Measurements from ENCODE around the gene STIM2. TPM values are rescaled to one million over a fixed set of nuclear protein-coding genes. Genes with fewer than 3 reads are reported as not detected.
A peak's percentile ranks its signal among the peaks of the same experiment; 100 is the strongest.

The STIM2 gene
- total RNA-seq, 1 donor from 2014 or later, result 36.7 TPM

DNA sequence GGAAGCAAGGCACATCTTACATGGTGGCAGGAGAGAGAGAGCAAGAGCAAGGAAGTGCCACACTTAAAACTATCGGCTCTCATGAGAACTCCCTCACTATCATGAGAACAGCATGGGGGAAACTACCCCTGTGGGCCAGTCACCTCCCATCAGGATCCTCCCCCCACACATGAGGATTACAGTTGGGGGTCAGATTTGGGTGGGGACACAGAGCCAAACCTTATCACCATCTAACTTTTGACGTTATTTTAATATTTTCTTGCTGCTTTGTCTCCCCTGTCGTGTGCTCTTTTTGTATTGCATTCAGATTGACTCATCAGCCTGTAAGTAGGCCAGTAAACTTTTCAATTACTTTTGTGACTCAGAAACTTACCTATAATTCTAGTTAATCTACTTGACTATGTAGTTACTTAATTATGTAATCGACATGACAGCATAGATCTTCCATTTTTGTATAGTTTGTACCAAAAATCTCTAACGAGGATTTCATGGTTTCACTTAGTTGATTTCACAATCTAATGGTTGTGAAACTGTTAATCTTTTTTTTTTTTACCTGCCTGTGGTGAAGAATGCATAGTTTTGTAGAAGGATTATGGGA lies 18.3 kb downstream of the STIM2 start:
- Histone ChIP-seq H3K27ac (peak overlapping the region; percentile 11), H3K4me3 (no peak overlapping the region), H3K4me1 (peaks cover 10% of the 10 kb centered on the region), H3K27me3 (no peaks in the 10 kb centered on the region), H3K9me3 (no peaks in the 10 kb centered on the region), H3K36me3 (no peaks in the 10 kb centered on the region)
- ATAC-seq (no peak), DNase-seq (no peak)
- intact Hi-C loops (cut with DNase I), result no loop called here
- TF ChIP-seq CTCF (IDR thresholded peaks at IDR 0.05), result no peak

DNA sequence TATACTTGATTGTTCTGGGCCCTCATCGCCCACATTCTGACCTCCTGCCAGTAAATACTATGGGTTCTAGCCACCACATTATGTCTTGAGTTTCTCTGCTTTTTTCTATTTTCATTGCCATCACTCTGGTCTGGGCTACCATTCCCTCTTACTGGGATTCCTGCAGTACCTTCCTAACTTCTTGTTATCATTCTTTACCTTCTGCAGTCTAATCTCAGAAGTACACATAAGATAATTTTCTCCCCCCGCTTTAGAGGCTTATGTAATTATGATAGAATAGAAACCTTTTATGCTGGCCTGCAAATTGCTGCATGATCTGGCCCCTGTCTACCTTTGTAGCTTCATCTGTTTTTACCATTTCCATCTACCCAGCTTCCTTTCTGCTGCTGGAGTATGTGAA lies 19.2 kb downstream of the STIM2 start:
- ATAC-seq, result no peak
- peak overlapping the region; percentile 18 for H3K27ac ChIP-seq
- intact Hi-C loops (cut with DNase I), result no loop called here

GRCh38 chr4:26884026-26884425 lies 23.4 kb downstream of the STIM2 start:
- Histone ChIP-seq H3K27me3 (no peaks in the 10 kb centered on the region), H3K36me3 (no peaks in the 10 kb centered on the region), H3K9me3 (no peaks in the 10 kb centered on the region), H3K27ac (peak overlapping the region; percentile 62), H3K4me1 (peaks cover 35% of the 10 kb centered on the region), H3K4me3 (no peak overlapping the region)
- TF ChIP-seq CTCF (IDR thresholded peaks at IDR 0.05), result no peak
- ATAC-seq (no peak), DNase-seq (no peak)
- intact Hi-C loops (cut with DNase I), result no loop called here

More for the DNA sequence above, 19.2 kb downstream of the STIM2 start:
- no peak overlapping the region for H3K4me3 ChIP-seq
- no peaks in the 10 kb centered on the region for H3K36me3 ChIP-seq
- no peaks in the 10 kb centered on the region for H3K9me3 ChIP-seq
- no peak for DNase-seq
- no peak for TF ChIP-seq CTCF (IDR thresholded peaks at IDR 0.05)
- no peaks in the 10 kb centered on the region for H3K27me3 ChIP-seq
- peaks cover 17% of the 10 kb centered on the region for H3K4me1 ChIP-seq

DNA sequence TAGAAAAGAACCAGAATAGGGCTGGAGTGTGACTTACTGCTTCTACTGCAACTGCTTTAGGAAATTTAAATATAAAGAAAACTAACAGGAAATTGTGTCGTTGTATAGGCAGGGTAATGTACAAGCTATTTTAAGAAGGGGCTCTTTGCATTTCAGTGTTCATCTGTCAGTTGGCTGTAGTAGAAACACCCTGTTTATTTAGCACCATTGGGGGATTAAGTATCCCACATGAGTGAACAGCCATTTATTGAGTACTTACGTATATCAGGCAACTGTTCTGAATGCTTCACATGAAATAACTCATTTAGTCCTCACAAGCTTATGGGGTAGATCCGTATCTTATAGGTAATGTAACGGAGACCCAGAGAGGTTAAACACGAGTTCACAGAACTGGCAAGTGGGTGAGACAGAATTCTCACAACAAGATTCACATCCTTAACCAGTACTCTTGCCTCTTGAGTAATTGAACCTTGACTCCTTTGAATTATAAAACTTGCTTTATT lies 23.9 kb downstream of the STIM2 start:
- no peak for ATAC-seq
- intact Hi-C loops (cut with DNase I), result no loop called here
- Histone ChIP-seq H3K9me3 (no peaks in the 10 kb centered on the region), H3K36me3 (no peaks in the 10 kb centered on the region), H3K27ac (peak overlapping the region; percentile 62), H3K27me3 (no peaks in the 10 kb centered on the region), H3K4me1 (peaks cover 35% of the 10 kb centered on the region), H3K4me3 (no peak overlapping the region)
- DNase-seq, result no peak
- no peak for TF ChIP-seq CTCF (IDR thresholded peaks at IDR 0.05)

- no peaks in the 10 kb centered on the region for H3K9me3 ChIP-seq
- ATAC-seq (peak; percentile 90), DNase-seq (no peak)
- H3K27me3 ChIP-seq, result no peaks in the 10 kb centered on the region
- TF ChIP-seq CTCF (IDR thresholded peaks at IDR 0.05), result no peak
- peak overlapping the region; percentile 62 for H3K27ac ChIP-seq
- intact Hi-C loops (cut with DNase I), result no loop called here
- no peaks in the 10 kb centered on the region for H3K36me3 ChIP-seq
- H3K4me1 ChIP-seq, result peaks cover 35% of the 10 kb centered on the region
- H3K4me3 ChIP-seq, result peak overlapping the region; percentile 7
Measured at GRCh38 chr4:26885912-26886274, 25.3 kb downstream of the STIM2 start.

DNA sequence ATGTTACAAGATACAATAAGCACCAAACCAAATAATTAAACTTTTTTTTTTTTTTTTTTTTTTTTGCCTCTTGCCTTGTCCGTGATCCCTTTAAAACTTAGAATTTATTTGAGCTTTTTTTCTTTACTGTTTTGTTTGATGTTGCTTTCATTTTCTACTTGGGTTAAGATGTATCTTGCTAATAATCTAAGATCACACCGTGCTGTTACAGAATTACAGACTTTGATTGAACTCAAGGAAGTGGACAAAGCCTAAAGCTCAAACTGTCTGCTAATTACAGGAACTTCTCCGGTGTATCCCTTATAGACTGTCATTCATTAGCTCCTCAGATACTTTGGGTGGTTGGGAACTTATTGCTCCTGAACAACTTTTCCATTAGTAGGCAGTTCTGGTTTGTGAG lies 26.5 kb downstream of the STIM2 start:
- no peaks in the 10 kb centered on the region for H3K27me3 ChIP-seq
- H3K4me1 ChIP-seq, result peaks cover 35% of the 10 kb centered on the region
- no peak overlapping the region for H3K4me3 ChIP-seq
- no peak for TF ChIP-seq CTCF (IDR thresholded peaks at IDR 0.05)
- no peaks in the 10 kb centered on the region for H3K36me3 ChIP-seq
- no peak overlapping the region for H3K27ac ChIP-seq
- H3K9me3 ChIP-seq, result no peaks in the 10 kb centered on the region
- ATAC-seq, result peak; percentile 16
- DNase-seq, result no peak
- intact Hi-C loops (cut with DNase I), result no loop called here
